SK-N-DZ (cell line): Measurements from ENCODE around the gene DLX5.
A peak's percentile ranks its signal among the peaks of the same experiment; 100 is the strongest.

Experiments
- DNase-seq: peaks from one replicate; pipeline ENCODE4 v3.0.0-alpha.2; 2015; ENCODE audit warnings: low spot score

Gene DLX5

GRCh38 chr7:97018791-97019531, 5.7 kb downstream of the DLX5 start:
- DNase-seq = no peak

DNA sequence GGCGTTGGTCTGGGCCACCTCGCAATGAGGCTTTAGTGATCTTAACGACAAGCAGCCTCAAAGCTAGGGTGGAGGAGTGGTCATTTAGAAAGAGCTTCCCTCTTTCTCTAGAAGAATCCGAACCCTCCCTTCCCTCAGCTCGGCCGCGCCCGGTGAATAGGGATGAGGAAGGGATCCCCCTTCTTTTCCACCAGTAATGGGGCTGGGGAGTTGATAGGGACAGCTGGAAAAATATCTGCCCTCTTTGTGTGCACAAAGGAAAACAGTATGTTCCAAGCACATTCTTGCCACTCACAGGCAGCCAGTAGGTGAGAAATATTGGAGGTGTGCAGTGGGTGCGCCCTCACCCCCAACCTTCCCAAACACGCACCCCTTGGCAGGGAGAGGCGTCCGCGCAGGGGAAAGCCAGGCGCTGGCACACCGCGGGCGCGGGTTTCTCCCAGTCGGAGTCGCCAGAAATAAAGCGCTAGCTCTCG, 6.5 kb downstream of the DLX5 start:
- DNase-seq = no peak

DNA sequence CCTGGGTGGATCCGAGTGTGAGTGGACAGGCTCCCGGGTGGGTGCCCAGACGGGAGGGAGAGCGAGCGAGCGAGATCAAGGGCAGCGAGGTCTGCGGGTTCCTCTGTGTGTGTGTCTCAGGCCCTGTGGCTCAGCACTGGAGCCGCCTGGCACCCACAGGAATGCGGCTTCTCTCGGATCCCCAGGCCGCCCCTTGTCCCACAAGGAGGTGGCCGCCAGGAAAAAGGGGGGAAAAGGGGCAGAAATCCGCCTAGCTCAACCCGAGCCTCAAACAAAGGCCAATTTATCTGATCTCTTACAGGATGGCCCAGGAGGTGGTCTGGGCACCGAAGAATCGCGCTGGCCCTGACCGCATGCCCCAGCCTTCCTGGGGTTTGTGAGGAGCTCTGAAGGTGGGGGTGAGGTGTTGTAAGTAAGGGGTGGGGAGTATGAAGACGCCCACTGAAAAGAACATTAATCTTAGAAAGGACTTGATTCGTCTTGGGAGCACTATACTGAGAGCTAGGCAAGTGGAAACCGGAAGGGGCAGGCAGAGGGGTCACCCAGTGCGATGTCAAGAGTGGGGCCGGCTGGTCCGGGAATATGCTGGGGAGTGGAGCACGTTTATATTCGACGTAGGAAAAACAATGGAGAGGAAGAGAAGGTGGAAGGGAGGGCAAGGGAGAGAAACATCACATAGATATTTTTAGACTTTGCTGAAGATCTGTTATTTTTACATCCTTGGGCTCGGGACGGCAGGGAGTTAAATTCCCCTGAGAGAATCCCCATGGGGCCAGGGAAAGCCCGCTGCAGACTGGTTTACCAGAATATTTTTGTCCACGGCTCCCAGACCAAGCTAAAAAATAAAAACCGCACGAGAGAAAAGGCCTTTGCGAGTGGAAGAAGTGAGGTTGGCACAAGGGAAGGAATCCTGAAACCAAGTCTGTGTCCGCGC, 7.2 kb downstream of the DLX5 start:
- no peak for DNase-seq

- peak; percentile 84 for DNase-seq
Measured at GRCh38 chr7:97016381-97017191, 8.0 kb downstream of the DLX5 start.

DNA sequence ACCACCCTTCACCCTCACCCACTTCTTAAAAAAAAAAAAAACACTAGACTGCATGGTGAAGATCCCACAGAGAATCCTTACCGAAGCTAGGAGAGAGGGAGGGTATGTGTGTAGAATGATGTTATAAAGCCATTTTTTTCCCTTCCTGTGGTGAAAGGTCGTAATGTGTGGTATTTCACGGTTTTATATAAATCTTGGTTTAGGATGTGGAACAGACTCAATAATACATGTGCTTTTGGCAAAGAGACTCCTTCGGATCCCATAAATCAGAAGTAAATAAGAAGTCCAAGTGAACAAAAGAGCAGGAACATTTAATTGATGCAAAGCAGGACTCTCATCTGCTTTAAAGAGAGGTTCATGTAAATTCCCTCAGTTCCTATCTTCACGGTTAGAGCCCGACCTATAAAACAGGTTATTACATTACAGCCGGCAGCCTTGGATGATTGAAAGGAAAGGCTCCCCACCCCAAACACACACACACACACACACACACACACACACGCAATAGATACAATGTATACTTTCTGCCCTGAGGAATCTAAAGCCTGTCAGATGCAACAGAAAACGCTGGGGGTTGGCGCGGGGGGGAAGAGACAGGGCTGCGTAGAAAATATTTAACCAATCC, 8.8 kb downstream of the DLX5 start:
- peak; percentile 20 for DNase-seq

- DNase-seq = no peak
Measured at GRCh38 chr7:97015279-97015678, 9.4 kb downstream of the DLX5 start.

GRCh38 chr7:97014145-97014750, 10.4 kb downstream of the DLX5 start:
- no peak for DNase-seq

GRCh38 chr7:97013845-97014134, 10.8 kb downstream of the DLX5 start:
- no peak for DNase-seq

DNA sequence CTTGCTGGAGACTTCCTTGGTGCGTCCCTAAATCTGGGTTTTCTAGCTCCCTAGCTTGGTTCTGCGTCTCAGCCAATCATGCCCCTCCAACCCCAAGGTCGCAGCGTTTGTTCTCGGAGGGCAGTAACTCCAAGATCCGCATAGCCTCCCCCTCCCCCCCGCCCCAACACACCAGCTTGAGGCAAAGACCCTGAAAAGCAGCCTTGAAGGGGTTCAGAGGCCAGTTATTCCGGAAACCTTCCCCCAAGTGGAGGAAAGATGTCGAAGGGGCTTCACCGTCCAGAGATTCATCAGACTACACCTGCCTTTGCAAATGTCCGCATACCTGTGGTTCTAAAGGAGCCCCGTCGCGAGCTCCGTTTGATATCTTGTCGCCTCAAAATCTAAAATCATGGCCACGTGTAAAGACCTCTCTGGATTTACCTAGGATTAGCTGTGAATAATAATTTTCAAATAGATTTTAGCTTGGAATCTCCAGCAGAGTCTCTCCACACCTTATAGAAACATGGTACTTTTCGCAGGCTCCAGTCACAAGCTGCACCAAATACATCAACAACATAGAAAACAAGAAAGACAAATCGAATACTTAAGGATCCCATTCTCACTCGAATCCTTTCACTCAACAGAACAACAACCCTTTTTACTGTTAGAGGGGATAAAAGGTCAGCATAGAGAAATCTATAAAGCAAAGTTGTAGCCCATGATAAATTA, 11.3 kb downstream of the DLX5 start:
- no peak for DNase-seq

DNA sequence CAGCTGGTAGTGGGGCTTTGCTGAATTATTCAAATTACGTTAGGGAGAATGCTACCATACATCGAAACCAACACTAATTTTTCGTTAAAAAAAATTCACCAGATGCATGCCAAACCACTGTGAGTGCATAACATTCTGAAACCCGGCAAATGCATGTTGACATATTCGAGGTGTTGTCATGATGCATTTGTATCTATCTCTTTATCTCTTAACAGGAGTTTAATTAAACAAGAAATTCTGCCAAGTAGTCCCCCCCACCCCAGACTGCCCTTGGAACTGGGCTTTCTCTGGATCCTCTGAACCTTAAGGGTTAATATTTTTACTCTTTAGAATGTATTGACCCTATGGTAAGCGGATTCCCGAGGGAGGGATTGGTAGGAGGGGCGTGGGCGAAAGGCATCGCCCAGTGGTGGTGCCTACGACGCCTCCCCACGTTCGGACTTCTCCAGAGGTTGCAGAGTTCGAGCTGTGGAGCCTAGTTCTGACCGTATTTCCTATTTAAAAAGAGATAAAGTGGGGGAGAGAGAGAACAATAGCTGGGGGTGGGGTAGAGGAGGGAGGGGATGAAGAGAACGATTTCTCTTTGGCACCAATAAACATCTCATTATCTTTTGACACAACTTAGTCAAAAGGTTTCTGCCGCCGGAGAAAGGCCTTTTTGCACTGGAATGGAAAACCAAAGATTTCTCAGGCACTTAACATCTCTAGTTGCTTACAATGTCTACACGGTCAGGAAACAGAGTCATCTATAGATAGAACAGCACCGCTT, 12.1 kb downstream of the DLX5 start:
- DNase-seq = no peak

DNA sequence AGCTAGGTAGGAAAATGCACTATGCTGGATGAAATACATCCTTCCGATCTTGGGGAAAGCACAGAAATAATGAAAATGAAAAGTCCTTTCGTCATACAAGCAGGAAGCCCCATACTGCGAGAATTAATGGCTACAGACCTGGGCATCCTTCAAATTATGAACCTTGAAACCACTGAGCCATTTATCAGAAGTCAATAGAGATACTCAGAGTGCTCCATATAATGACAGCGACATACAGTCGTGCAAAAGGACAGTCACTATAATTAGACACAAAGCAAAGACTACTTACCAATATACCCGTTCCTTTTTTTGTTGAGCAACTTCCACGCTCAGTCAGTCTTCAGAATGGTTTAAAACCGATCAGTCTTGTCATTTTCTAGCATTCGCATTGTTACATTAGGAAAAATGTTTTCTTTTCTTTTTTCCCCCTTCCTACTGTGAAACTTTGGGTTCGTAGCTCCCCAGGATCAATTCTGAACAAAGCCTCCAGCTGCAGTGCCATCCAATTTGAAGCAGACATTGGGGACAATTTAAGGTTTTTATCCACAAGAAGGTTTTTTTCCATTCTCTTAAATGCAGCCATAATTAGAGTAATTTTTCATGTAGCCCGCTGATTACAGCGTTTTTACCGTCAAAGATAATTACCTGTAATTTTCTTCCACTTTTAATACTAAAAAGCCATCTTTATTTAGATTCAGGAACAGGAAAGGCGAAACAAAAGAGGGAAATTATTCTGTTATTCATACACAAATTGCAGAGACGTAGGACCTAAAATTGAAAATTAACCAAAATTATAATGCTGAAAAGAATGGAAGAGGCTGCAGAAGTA, 12.9 kb downstream of the DLX5 start:
- no peak for DNase-seq

- DNase-seq = no peak
Measured at GRCh38 chr7:97011104-97011503, 13.5 kb downstream of the DLX5 start.

DNA sequence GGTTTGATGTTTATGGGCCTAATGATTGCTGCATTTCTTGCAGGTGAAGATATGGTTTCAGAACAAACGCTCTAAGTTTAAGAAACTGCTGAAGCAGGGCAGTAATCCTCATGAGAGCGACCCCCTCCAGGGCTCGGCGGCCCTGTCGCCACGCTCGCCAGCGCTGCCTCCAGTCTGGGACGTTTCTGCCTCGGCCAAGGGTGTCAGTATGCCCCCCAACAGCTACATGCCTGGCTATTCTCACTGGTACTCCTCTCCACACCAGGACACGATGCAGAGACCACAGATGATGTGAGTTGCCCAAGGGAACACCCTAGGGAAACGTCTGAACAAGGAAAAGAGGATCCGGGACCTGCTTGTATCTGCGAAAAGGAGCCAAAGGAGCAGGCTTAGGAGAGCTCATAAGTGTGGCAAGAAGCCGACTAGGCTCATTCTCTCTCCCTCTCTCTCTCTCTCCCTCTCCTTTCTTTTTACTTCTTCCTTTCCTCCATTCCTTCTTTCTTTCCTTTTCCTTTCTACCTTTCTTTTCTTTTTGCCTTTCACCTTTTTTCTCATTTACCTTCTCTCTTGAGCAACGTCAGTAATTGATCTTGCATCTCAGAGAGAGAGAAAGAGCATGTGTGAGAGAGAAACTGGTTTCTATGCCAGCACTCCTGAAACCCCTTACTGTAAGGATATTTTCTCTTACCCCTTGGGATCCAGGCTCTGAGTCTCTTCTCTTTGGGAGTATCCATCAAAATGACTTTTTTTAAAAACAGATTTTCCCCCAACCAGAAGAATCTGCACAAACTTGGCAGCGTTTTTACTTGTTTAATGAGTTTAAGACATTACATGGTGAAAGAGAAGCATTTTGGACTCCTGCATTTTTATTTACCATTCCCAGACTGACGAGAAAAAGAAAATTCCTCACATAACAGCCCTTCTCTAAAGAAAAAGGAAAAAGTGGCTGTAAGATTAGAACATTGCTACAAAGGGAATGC, 14.6 kb downstream of the DLX5 start:
- no peak for DNase-seq

DNA sequence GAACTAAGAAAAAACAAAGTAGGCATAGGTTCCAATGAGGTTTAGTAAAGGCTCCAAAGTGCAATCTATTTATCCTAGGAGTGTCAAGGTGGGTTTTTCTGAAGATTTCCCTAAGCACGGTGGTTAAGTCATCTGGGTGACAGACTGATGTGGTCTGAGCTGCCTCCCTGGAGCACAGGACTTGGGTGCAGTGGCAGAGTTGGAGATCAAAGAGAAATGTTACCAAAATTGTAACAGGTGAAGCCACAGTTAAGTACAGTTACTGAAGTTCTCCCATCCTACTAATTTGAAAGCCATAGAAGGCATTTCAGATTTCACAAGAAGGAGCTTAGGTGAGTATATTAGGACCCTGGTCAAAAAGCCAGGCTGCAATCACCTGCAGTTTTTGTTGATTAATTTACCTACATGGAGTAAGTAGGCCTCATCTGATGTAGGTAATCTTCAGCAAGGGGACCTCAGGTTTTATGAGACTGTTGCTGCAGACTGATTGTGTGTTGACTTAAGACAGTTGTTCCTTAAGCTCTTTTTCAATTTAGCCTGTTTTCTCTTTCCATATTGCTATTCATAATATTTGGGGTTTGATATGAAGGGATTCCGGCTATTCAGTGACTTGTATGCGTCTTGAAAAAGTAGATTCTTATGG, 16.2 kb downstream of the DLX5 start:
- no peak for DNase-seq

- DNase-seq = no peak
Measured at GRCh38 chr7:97007583-97007861, 17.1 kb downstream of the DLX5 start.

GRCh38 chr7:97006816-97007582, 17.6 kb downstream of the DLX5 start:
- DNase-seq = no peak
